ENCODE measurements around the gene KCNB1.

KCNB1 gene

DNA sequence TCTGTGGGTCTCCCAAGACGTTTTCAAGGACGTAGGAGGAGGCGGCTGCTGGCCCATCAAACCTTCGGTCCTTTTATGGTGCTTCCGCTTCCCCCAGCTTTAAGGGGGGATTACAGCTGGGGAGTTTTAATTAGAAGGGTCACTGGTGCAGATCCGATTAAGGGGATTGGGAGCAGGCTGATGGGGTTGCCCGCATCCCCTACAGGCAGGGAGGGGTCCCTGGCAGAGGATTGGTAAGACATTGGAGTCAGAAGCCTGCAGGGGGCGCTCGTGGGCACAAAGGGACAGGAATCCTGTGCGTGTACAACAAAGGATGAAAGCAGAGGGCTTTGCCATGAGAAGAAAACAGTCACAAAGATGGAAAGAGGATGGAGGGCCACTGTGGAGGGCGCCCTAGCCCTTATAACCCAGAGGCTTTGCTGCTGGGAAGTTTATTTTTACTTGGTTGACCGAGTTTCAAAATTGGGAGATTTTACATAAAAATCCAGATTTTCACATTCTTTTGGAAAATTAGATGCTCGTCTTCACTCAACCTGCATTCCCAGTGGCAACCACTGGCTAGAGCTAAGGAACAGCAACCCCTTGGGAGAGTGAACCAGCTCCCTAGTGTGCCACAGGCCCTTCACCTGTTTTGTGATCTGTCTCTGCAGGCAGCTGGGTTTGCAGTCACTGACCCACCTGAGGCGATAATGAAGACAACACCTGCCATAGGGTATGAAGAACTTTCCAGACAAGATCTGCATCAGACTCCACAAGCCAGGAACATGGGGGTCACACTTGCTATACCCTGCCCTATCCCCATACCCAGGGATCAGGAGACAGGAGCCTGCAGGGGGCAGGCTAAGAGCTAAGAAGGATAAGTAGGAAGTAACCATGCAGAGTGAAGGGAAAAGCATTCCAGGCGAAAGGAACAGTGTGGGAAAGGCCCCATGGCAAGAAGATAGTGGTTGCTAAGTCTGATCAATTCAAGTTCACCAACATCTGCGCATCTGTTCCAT is 97.7 kb downstream of the KCNB1 start:
- DNase-seq, result peak; percentile 54

- DNase-seq, result no peak
These were observed 100.6 kb downstream of the KCNB1 start for GRCh38 chr20:49381558-49382493.

GRCh38 chr20:49380337-49380780 is 102.1 kb downstream of the KCNB1 start:
- no peak for DNase-seq

DNA sequence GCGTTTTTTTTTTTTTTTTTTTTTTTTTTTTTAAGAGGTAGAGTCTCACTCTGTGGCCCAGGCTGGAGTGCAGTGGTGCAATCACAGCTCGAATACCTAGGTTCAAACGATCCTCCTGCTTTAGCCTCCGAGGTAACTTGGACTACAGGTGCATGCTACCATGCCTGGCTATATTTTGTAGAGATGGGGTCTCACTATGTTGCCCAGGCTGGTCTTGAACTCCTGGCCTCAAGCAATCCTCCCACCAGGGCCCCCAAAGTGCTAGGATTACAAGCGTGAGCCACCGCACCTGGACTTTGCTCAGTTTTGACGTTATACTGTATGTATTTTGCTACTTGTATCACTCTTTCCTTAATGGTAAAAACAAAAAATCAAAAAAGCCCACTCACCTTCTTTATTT is 103.1 kb downstream of the KCNB1 start:
- DNase-seq, result no peak

GRCh38 chr20:49377326-49377725 is 105.1 kb downstream of the KCNB1 start:
- no peak for DNase-seq

DNA sequence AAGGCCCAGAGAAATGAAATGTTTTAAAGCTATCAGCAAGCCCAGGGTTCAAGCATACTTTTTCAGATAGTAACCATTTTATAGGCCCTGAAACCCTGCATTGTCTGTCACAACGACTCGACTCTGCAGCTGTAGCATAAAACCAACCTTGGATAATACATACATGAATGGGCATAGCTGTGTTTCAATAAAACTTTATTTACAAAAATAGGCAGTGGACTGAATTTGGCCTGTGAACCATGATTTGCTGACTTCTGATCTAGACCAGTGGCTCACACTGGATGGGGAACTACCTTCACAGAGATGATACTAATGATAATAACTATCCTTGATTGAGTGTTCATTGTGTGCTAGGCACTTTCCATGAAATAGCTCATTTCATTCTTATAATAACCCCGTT is 107.3 kb downstream of the KCNB1 start:
- no peak for DNase-seq

DNA sequence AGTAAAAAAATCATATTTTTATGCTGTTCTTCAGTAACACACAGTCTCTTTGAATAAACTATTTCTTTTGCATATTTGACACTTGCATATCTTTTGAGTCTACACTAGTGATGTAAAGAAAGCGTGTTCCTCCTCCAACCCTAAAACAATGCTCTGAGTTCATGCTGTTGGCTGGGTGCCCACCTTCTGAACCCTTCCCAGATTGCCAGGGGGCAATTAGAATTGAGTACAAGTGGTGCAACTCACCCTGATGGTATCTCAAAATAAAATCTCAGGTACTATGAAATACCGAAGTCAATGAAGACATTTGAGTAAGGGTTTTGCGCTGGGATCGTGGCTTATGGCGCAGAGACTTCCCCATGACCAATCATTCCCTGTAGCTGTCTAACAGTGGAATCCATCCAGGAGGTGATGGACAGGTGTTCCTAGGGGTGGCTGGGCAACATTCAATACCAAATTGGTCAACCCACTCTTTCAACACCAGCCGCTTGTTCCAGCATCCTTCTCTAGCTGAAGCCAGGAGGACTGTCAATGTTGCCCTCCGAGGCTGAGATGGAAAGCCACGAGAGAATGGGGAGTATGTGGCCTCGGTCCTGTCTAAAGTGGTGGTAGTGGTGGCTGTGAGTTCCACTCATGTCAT is 110.3 kb downstream of the KCNB1 start:
- no peak for DNase-seq

DNA sequence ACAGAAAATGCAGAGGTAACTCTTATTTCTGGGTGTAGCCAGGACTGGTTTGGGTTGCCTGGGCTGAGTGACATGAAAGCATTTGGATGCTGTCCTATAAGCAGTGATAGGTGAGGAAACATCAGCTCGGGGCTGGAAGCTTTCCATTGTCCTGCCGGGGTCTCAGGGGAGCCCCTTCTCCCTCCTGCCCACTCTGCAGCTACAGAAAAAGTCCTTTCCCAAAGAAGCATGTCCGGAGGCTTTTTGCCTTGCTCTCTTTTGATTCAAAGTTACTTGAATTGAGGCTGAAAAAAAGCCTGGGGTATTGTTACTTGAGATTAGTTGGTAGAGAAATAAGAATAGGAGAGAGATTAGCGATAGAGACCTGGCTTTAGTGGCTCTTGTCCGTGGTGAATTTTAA is 113.9 kb downstream of the KCNB1 start:
- no peak for DNase-seq

DNA sequence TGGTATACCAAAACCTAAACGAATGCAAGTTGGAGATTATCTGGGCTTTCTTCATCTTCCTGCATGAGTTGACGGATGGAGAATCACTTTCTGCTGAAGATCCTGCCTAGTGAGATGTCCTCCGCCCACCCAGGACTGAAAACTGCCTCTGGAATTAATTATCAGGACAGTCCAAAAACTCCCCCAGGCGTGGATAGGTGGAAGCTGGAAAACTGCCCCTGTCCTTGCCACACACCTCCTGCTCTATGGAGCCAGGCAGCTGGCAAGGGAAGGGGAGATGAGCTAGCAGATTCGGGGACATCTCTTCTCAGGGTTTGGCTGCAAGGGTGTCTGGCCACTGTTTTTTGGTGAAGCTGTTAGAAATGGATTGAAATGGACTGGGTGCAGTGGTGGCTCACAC is 115.4 kb downstream of the KCNB1 start:
- no peak for DNase-seq

GRCh38 chr20:49366687-49367086 is 115.8 kb downstream of the KCNB1 start:
- no peak for DNase-seq

- no peak for DNase-seq
These were observed 120.4 kb downstream of the KCNB1 start for GRCh38 chr20:49361862-49362660.

DNA sequence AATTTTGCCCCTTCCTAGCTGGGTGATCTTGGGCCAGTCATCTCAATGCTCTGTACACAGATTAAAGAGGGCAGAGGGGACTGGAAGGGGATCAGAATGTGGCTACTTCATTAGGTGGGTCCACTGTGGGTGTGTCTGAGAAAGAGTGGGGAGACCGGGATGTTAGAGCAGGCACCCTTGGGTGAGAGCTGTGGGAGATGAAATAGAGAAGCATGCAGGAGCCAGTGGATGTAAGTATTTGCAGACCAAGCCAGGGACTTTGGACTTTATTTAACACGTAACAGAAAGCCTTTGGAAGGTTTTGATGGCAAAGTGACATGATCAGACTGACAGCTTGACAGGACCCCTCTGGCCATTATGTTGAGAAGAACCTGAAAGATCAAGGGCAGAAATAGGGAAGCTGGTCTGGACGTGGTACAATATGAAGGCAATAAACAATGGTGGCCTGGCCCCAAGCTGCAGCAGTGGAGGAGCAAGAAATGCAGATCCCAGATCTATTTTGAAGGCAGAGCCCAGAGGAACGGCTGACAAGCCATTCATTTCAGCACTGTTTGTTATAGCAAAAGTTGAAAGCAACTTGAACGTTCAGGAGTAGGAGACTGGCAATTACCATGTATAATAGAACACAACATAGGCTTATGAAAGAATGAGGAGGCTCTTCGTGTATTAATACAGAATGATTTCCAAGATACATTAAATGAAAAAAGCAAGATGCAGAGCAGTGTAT is 122.1 kb downstream of the KCNB1 start:
- no peak for DNase-seq

GRCh38 chr20:49356676-49357075 is 125.8 kb downstream of the KCNB1 start:
- no peak for DNase-seq

DNA sequence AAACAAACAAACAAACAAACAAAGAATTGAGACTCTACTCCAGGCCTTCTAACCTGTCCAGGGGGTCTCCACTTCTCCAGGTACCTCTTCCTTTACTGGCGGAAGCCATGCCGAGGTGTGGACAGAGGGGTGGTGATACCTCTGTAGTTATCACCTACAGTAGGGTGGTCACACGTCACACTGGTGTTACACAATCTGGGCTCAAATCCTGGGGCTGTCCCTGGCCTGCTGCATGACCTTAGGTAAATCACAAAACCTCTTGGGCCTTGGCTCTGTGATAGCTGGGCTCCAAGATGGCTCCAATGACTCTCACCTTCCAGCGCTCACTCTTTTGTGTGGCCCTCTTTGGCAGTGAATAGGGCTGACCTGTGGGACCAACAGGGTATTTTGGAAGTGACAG is 127.8 kb downstream of the KCNB1 start:
- no peak for DNase-seq

- DNase-seq, result no peak
These were observed 129.1 kb downstream of the KCNB1 start for GRCh38 chr20:49353348-49353747.

GRCh38 chr20:49352751-49353150 is 129.7 kb downstream of the KCNB1 start:
- no peak for DNase-seq

DNA sequence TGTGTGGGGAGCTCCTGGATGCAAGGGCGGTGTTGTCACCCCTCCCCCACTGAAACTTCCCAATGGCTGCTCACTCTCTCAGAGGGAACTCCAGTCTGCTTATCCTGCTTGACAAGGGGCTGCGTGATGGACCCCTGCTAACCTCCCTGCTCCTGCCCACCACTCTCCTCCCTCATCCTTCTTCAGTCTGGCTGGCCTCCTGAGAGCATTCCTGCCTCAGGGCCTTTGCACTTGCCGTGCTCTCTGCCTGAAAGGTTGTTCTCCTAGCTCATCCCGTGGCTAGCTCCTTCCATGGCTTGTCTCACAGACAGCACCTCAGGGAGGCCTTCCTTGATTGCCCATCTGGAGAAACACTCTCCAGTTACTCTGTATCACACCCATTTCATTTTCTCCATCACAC is 130.7 kb downstream of the KCNB1 start:
- DNase-seq, result no peak

DNA sequence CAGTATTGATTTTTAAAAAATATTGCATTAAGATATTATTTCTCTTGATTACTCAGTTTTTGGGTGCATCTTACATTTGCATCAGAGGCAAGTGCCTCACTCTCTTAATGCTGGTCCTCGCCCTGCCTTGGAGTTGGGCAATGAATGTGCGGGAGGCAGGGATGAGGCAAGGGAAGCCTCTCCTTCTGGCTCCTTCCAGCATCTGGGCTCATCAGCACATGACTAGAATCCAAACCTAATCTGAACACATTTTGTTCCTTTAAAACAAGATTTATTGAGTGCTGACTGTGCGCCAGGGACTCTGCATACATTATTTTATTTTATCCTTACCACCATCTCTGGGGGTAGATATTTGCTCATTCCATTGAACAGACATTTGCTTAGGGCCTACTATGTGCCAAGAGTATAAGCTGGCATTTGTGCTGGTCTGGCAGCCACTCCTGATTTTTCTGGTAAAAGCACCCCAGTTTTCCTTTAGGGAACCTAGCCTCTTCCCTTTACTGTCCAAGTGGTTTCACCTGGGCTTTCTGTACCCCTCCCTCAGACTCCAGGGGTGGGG is 132.7 kb downstream of the KCNB1 start:
- no peak for DNase-seq

- DNase-seq, result no peak
These were observed 133.4 kb downstream of the KCNB1 start for GRCh38 chr20:49349078-49349477.

GRCh38 chr20:49348563-49348962 is 133.9 kb downstream of the KCNB1 start:
- DNase-seq, result no peak

DNA sequence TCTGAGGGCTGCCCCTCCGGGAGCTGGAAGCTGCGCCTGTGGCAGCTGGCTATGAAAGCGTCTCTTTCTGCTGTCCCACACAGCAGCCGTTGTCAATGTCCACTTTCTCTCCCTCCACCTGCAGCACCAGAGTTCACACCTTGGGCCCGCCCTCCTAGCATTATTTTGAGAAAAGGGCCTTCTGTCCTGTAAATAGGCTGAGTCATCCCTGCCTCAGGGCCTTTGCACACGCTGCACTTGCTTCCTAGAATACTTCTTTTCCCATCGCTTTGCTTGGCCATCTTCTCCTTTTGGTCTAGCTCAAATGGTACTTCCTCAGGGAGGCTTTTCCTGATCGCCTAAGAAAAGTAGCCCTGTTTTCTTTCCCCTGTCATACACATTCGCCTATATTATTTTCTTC is 135.3 kb downstream of the KCNB1 start:
- DNase-seq, result no peak
